Measurements from ENCODE around the gene SEC61G. TPM values are rescaled to one million over a fixed set of nuclear protein-coding genes. Genes with fewer than 3 reads are reported as not detected.

SEC61G gene
- total and polyA plus RNA-seq, 10 of the 15 experiments (the other 5 are each of a cell fraction or from before 2014, with no cell fraction given), result 163 to 809 (median 346) TPM

DNA sequence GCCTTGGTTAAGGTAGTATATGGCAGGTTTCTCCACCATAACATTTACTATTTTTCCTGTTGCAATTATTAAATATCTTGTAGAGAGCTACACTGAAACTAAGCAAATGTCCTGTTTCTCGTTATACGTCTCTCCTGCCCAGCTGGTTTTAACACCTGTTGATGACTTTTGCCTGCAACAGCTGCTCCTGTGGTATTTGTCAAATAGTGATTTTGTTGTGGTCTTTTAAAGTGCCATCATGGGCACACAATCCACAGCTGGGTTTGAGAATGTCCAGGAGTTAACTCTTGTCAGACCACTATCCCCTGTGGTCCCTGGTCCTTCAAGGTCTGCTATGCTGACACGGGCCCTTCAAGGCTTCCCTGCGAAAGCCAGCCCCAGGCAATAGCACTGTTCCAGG is 24.9 kb upstream of the SEC61G start:
- H3K4me3 ChIP-seq, result no peak overlapping the region
- no peak for FAIRE-seq
- H3K9me3 ChIP-seq (replicated peaks; ENCODE audit: control insufficient read depth, insufficient read depth, low read length), result no peaks in the 10 kb centered on the region
- H3K4me2 ChIP-seq (ENCODE audit: control insufficient read depth, insufficient read depth), result no peak overlapping the region
- H3K4me1 ChIP-seq (ENCODE audit: control insufficient read depth, insufficient read depth, low read length), result no peaks in the 10 kb centered on the region
- no peaks in the 10 kb centered on the region for H4K20me1 ChIP-seq (ENCODE audit: control insufficient read depth, insufficient read depth)
- BruUV-seq (replicated peaks), result no TSS peak
- no peak for DNase-seq (ENCODE audit: low read depth, low spot score)
- H3K27ac ChIP-seq (ENCODE audit: control insufficient read depth, insufficient read depth), result no peak overlapping the region
- ChIA-PET POLR2A (no interaction called here), CTCF (interaction anchor here (2.2 kb wide), 1 partner anchor 11 kb away, joined by 5 read pairs; no protein-coding TSS in a partner anchor), RAD21 (ENCODE audit: unreplicated experiment) (interaction anchor here (0.8 kb wide), 1 partner anchor 470 kb away, joined by 3 read pairs; no protein-coding TSS in a partner anchor), SMC1A (ENCODE audit: uncharacterized antibody, unreplicated experiment) (no interaction called here)
- H3K79me2 ChIP-seq (ENCODE audit: control insufficient read depth, insufficient read depth, low read length), result no peaks in the 10 kb centered on the region
- ATAC-seq, result no peak
- H3K9ac ChIP-seq (ENCODE audit: control insufficient read depth, insufficient read depth, low read length), result no peak overlapping the region
- no peaks in the 10 kb centered on the region for H3K36me3 ChIP-seq (ENCODE audit: control insufficient read depth in 2 of 2, insufficient read depth in 2 of 2, low read length in 1 of 2)
- no peak overlapping the region for H2AFZ ChIP-seq (ENCODE audit: control insufficient read depth, low read depth, low read length)
- intact Hi-C loops (cut with micrococcal nuclease; ENCODE audit: unreplicated experiment) (no loop called here), in situ Hi-C loops (cut with MboI) (no loop called here)
- H3K27me3 ChIP-seq (replicated peaks in 1 of 2; ENCODE audit: control insufficient read depth in 2 of 2, insufficient read depth in 2 of 2, low read length in 1 of 2), result peaks cover 0 to 3% of the 10 kb centered on the region in 2 experiments; a peak in 1 of 4 replicates
- WGBS (ENCODE audit: insufficient coverage, insufficient replicate concordance, low lambda C conversion rate, missing lambda C conversion rate), result 41% methylated on average over 4 of the region's 4 CpGs
- TF ChIP-seq SMAD1 (IDR thresholded peaks at IDR 0.05; ENCODE audit: low read depth, partially characterized antibody), result no peak
- no peak for TF ChIP-seq CREB1 (IDR thresholded peaks at IDR 0.05; ENCODE audit: low read depth)
- TF ChIP-seq, protein P1, sequence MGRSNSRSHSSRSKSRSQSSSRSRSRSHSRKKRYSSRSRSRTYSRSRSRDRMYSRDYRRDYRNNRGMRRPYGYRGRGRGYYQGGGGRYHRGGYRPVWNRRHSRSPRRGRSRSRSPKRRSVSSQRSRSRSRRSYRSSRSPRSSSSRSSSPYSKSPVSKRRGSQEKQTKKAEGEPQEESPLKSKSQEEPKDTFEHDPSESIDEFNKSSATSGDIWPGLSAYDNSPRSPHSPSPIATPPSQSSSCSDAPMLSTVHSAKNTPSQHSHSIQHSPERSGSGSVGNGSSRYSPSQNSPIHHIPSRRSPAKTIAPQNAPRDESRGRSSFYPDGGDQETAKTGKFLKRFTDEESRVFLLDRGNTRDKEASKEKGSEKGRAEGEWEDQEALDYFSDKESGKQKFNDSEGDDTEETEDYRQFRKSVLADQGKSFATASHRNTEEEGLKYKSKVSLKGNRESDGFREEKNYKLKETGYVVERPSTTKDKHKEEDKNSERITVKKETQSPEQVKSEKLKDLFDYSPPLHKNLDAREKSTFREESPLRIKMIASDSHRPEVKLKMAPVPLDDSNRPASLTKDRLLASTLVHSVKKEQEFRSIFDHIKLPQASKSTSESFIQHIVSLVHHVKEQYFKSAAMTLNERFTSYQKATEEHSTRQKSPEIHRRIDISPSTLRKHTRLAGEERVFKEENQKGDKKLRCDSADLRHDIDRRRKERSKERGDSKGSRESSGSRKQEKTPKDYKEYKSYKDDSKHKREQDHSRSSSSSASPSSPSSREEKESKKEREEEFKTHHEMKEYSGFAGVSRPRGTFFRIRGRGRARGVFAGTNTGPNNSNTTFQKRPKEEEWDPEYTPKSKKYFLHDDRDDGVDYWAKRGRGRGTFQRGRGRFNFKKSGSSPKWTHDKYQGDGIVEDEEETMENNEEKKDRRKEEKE (IDR thresholded peaks at IDR 0.05), result no peak
- TF ChIP-seq, protein P2, sequence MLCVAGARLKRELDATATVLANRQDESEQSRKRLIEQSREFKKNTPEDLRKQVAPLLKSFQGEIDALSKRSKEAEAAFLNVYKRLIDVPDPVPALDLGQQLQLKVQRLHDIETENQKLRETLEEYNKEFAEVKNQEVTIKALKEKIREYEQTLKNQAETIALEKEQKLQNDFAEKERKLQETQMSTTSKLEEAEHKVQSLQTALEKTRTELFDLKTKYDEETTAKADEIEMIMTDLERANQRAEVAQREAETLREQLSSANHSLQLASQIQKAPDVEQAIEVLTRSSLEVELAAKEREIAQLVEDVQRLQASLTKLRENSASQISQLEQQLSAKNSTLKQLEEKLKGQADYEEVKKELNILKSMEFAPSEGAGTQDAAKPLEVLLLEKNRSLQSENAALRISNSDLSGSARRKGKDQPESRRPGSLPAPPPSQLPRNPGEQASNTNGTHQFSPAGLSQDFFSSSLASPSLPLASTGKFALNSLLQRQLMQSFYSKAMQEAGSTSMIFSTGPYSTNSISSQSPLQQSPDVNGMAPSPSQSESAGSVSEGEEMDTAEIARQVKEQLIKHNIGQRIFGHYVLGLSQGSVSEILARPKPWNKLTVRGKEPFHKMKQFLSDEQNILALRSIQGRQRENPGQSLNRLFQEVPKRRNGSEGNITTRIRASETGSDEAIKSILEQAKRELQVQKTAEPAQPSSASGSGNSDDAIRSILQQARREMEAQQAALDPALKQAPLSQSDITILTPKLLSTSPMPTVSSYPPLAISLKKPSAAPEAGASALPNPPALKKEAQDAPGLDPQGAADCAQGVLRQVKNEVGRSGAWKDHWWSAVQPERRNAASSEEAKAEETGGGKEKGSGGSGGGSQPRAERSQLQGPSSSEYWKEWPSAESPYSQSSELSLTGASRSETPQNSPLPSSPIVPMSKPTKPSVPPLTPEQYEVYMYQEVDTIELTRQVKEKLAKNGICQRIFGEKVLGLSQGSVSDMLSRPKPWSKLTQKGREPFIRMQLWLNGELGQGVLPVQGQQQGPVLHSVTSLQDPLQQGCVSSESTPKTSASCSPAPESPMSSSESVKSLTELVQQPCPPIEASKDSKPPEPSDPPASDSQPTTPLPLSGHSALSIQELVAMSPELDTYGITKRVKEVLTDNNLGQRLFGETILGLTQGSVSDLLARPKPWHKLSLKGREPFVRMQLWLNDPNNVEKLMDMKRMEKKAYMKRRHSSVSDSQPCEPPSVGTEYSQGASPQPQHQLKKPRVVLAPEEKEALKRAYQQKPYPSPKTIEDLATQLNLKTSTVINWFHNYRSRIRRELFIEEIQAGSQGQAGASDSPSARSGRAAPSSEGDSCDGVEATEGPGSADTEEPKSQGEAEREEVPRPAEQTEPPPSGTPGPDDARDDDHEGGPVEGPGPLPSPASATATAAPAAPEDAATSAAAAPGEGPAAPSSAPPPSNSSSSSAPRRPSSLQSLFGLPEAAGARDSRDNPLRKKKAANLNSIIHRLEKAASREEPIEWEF (IDR thresholded peaks at IDR 0.05; ENCODE audit: insufficient replicate concordance, low read depth, low read length), result no peak
- TF ChIP-seq, protein P3, sequence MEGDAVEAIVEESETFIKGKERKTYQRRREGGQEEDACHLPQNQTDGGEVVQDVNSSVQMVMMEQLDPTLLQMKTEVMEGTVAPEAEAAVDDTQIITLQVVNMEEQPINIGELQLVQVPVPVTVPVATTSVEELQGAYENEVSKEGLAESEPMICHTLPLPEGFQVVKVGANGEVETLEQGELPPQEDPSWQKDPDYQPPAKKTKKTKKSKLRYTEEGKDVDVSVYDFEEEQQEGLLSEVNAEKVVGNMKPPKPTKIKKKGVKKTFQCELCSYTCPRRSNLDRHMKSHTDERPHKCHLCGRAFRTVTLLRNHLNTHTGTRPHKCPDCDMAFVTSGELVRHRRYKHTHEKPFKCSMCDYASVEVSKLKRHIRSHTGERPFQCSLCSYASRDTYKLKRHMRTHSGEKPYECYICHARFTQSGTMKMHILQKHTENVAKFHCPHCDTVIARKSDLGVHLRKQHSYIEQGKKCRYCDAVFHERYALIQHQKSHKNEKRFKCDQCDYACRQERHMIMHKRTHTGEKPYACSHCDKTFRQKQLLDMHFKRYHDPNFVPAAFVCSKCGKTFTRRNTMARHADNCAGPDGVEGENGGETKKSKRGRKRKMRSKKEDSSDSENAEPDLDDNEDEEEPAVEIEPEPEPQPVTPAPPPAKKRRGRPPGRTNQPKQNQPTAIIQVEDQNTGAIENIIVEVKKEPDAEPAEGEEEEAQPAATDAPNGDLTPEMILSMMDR (IDR thresholded peaks at IDR 0.05 in 2 of 3, conservative IDR thresholded peaks at IDR 0.05 in 1 of 3; ENCODE audit: control insufficient read depth in 2 of 3, extremely low read depth in 1 of 3, insufficient read depth in 1 of 3, low read depth in 3 of 3, low read length in 3 of 3), result no peak
- no peak for TF ChIP-seq YY1 (IDR thresholded peaks at IDR 0.05; ENCODE audit: low read depth, low read length)
- no peak for TF ChIP-seq EZH2 (IDR thresholded peaks at IDR 0.05; ENCODE audit: borderline replicate concordance, control insufficient read depth, low read depth, low read length)
- no peak for TF ChIP-seq NFYA (IDR thresholded peaks at IDR 0.05; ENCODE audit: borderline replicate concordance, low read depth, low read length)
- no peak for TF ChIP-seq MEF2A (IDR thresholded peaks at IDR 0.05; ENCODE audit: insufficient read depth, low read depth, low read length)
- TF ChIP-seq LARP7 (IDR thresholded peaks at IDR 0.05), result no peak
- TF ChIP-seq, protein P4, sequence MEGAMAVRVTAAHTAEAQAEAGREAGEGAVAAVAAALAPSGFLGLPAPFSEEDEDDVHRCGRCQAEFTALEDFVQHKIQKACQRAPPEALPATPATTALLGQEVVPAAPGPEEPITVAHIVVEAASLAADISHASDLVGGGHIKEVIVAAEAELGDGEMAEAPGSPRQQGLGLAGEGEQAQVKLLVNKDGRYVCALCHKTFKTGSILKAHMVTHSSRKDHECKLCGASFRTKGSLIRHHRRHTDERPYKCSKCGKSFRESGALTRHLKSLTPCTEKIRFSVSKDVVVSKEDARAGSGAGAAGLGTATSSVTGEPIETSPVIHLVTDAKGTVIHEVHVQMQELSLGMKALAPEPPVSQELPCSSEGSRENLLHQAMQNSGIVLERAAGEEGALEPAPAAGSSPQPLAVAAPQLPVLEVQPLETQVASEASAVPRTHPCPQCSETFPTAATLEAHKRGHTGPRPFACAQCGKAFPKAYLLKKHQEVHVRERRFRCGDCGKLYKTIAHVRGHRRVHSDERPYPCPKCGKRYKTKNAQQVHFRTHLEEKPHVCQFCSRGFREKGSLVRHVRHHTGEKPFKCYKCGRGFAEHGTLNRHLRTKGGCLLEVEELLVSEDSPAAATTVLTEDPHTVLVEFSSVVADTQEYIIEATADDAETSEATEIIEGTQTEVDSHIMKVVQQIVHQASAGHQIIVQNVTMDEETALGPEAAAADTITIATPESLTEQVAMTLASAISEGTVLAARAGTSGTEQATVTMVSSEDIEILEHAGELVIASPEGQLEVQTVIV (IDR thresholded peaks at IDR 0.05; ENCODE audit: borderline replicate concordance, partially characterized antibody), result no peak
- TF ChIP-seq POLR2A (IDR thresholded peaks at IDR 0.05; ENCODE audit: low read depth, low read length), result no peak
